HCT116 (cell line): ENCODE measurements around the gene DPP9. TPM values are rescaled to one million over a fixed set of nuclear protein-coding genes. Genes with fewer than 3 reads are reported as not detected.

ENCODE experiments used
- ATAC-seq: fragments of 200-7000 bp; cut with Tn5 transposase; 2 replicates; pipeline ENCODE4 v1.9.1; 2020; ENCODE audit warnings: mild to moderate bottlenecking, moderate library complexity
- BruUV-seq: library from RNA; stranded (reverse); fragments of 400-500 nt; replicated peaks from 2 replicates; lab custom pipeline; 2021; lab: Mats Ljungman, UMichigan
- CTCF ChIA-PET: fragments of 300-600 bp; sonication (Branson Sonifier 250); formaldehyde crosslinking; loops from one replicate; lab custom pipeline; 2021; ENCODE audit warnings: antibody characterized with exemption; lab: Charles Lee
- POLR2A ChIA-PET: fragments of 300-600, 350-600 bp; sonication (Branson Sonifier 250); formaldehyde crosslinking; loops from one replicate; lab custom pipeline; 2021; ENCODE audit warnings: antibody characterized with exemption; lab: Charles Lee
- RAD21 ChIA-PET, 2 experiments: fragments of 300-600 bp; sonication (Branson Sonifier 250); formaldehyde crosslinking; loops; one replicate each; lab custom pipeline; 2023; ENCODE audit warnings: low total read pairs in 2 of 2; ENCODE audit not compliant: uncharacterized antibody in 2 of 2, unreplicated experiment in 2 of 2, low non-redundant PET in 1 of 2; lab: Charles Lee
- DNase-seq: peaks from one replicate; pipeline ENCODE4 v3.0.0-alpha.2; 2010; ENCODE audit warnings: low read depth, low spot score
- H2AFZ ChIP-seq: fragments of 200-600 bp; shearing (Covaris generic), sonication (generic); 2 replicates; pipeline ENCODE4 v1.6.1; 2017; ENCODE audit warnings: low read depth, mixed run types, mixed read lengths, antibody characterized with exemption, low read length; ENCODE audit not compliant: poor library complexity, severe bottlenecking
- H3K27ac ChIP-seq: 2 replicates; pipeline ENCODE4 v1.5.1; 2012; ENCODE audit warnings: low read depth, low read length
- H3K27me3 ChIP-seq: fragments of 200-600 bp; sonication (generic); 2 replicates; pipeline ENCODE4 v1.6.1; 2016; ENCODE audit warnings: mixed run types, low read length, mixed read lengths; ENCODE audit not compliant: insufficient read depth
- H3K36me3 ChIP-seq, 2 experiments: fragments of 200-500 bp in 1 of 2; fragments of 200-600 bp in 1 of 2; sonication (Bioruptor generic) in 1 of 2; sonication (generic) in 1 of 2; 2 replicates each; pipeline versions ENCODE4 v1.5.1 to v1.6.1; 2014 to 2016; ENCODE audit warnings: low read length in 2 of 2, inconsistent platforms in 1 of 2, mixed read lengths in 1 of 2, mixed run types in 1 of 2; ENCODE audit not compliant: insufficient read depth in 2 of 2, control insufficient read depth in 1 of 2
- H3K4me1 ChIP-seq, 2 experiments: fragments of 200-600 bp in 1 of 2; sonication (generic) in 1 of 2; 2 replicates each; pipeline versions ENCODE4 v1.5.1 to v1.6.1; 2012 to 2017; ENCODE audit warnings: low read length in 2 of 2, inconsistent platforms in 1 of 2, mild to moderate bottlenecking in 1 of 2, mixed read lengths in 1 of 2, mixed run types in 1 of 2, moderate library complexity in 1 of 2; ENCODE audit not compliant: insufficient read depth in 2 of 2, control insufficient read depth in 1 of 2
- H3K4me2 ChIP-seq: fragments of 200-600 bp; sonication (generic); 2 replicates; pipeline ENCODE4 v1.6.1; 2017; ENCODE audit warnings: mixed run types, low read length, mixed read lengths
- H3K4me3 ChIP-seq, 2 experiments: fragments of 200-600 bp in 1 of 2; sonication (generic) in 1 of 2; replicated peaks in 1 of 2; 2 replicates each; pipeline ENCODE4 v1.5.1; 2011 to 2016; ENCODE audit warnings: low read length in 2 of 2, control low read depth in 1 of 2, low read depth in 1 of 2, mild to moderate bottlenecking in 1 of 2, mixed read lengths in 1 of 2, mixed run types in 1 of 2
- H3K79me2 ChIP-seq: fragments of 200-600 bp; sonication (generic); 2 replicates; pipeline ENCODE4 v1.6.1; 2017; ENCODE audit warnings: mild to moderate bottlenecking, mixed run types, low read length, moderate library complexity, mixed read lengths; ENCODE audit not compliant: insufficient read depth
- H3K9ac ChIP-seq: fragments of 200-600 bp; sonication (generic); 2 replicates; pipeline ENCODE4 v1.6.1; 2016; ENCODE audit warnings: low read length, mixed read lengths
- H3K9me2 ChIP-seq: fragments of 200-600 bp; sonication (generic), shearing (Covaris generic); 2 replicates; pipeline ENCODE4 v1.6.1; 2017; ENCODE audit warnings: mixed run types, mild to moderate bottlenecking, moderate library complexity; ENCODE audit not compliant: insufficient read depth
- H3K9me3 ChIP-seq, 2 experiments: fragments of 200-500 bp in 1 of 2; fragments of 200-600 bp in 1 of 2; sonication (Bioruptor generic) in 1 of 2; sonication (generic) in 1 of 2; 2 replicates each; pipeline ENCODE4 v1.6.1; 2014 to 2017; ENCODE audit warnings: low read length in 2 of 2, mixed read lengths in 2 of 2, inconsistent platforms in 1 of 2, low read depth in 1 of 2, mild to moderate bottlenecking in 1 of 2, mixed run types in 1 of 2, moderate library complexity in 1 of 2; ENCODE audit not compliant: control insufficient read depth in 1 of 2, insufficient read depth in 1 of 2
- H4K20me1 ChIP-seq: fragments of 200-600 bp; sonication (generic), shearing (Covaris generic); 2 replicates; pipeline ENCODE4 v1.6.1; 2017; ENCODE audit warnings: mixed run types, mild to moderate bottlenecking, moderate library complexity; ENCODE audit not compliant: insufficient read depth
- ATF3 ChIP-seq: IDR thresholded peaks from 2 replicates; pipeline ENCODE4 v1.6.1; 2012
- TCF7L2 ChIP-seq: IDR thresholded peaks from 2 replicates; pipeline ENCODE4 v1.7.0; 2011; ENCODE audit warnings: borderline replicate concordance, inconsistent platforms; ENCODE audit not compliant: insufficient read depth, insufficient read length; ENCODE audit errors: extremely low read depth
- YY1 ChIP-seq: IDR thresholded peaks from 2 replicates; pipeline ENCODE4 v1.6.1; 2011; ENCODE audit warnings: low read length, low read depth, moderate library complexity, mild to moderate bottlenecking; ENCODE audit not compliant: insufficient replicate concordance; ENCODE audit errors: extremely low read depth
- ZNF274 ChIP-seq: fragments of 200-500 bp; sonication (Bioruptor generic); IDR thresholded peaks from 2 replicates; pipeline ENCODE4 v1.6.1; 2014; ENCODE audit warnings: mild to moderate bottlenecking, low read depth, low read length, inconsistent platforms
- intact Hi-C: fragments of 100-400 bp; cut with micrococcal nuclease; formaldehyde crosslinking; loops from 2 replicates; pipeline ENCODE4 v1.10.0; 2022
- total RNA-seq: library from RNA; stranded (reverse); gene quantifications from one replicate; pipeline ENCODE4 v1.2.1, GENCODE V29; 2021; ENCODE audit not compliant: unreplicated experiment

The DPP9 gene
- total RNA-seq, 1 experiment from 2014 or later: 67.6 TPM

- H4K20me1 ChIP-seq: no peaks in the 10 kb centered on the region
- no TSS peak for BruUV-seq
- H3K36me3 ChIP-seq: peaks cover 5 to 10% of the 10 kb centered on the region in 2 experiments; a peak in 3 of 4 replicates
- H3K27me3 ChIP-seq: no peaks in the 10 kb centered on the region
- ChIA-PET RAD21 (no interaction called here), POLR2A (no interaction called here), CTCF (no interaction called here)
- H2AFZ ChIP-seq: no peak overlapping the region
- peaks cover 10% of the 10 kb centered on the region; the same call in 1 of the 2 replicates for H3K79me2 ChIP-seq
- no peak overlapping the region for H3K9ac ChIP-seq
- DNase-seq (no peak), ATAC-seq (no peak)
- no peak for TF ChIP-seq TCF7L2
- no peak for TF ChIP-seq YY1
- no peak for TF ChIP-seq ZNF274
- no peaks in the 10 kb centered on the region for H3K4me1 ChIP-seq
- H3K9me3 ChIP-seq: no peaks in the 10 kb centered on the region
- intact Hi-C loops: no loop called here
- H3K4me2 ChIP-seq: no peak overlapping the region
- no peaks in the 10 kb centered on the region for H3K9me2 ChIP-seq
- no peak overlapping the region for H3K4me3 ChIP-seq
- H3K27ac ChIP-seq: no peak overlapping the region
Measured at GRCh38 chr19:4652075-4652474, 71.6 kb downstream of the DPP9 start.

- no peaks in the 10 kb centered on the region for H3K9me3 ChIP-seq
- no peak overlapping the region for H3K9ac ChIP-seq
- no peaks in the 10 kb centered on the region for H3K4me1 ChIP-seq
- ChIA-PET CTCF (interaction anchor here (0.9 kb wide), 1 partner anchor 14 kb away, joined by 5 read pairs; no protein-coding TSS in a partner anchor), POLR2A (no interaction called here), RAD21 (no interaction called here)
- H3K36me3 ChIP-seq: peaks cover 2 to 10% of the 10 kb centered on the region in 2 experiments; a peak in 2 of 4 replicates
- no peaks in the 10 kb centered on the region for H4K20me1 ChIP-seq
- BruUV-seq: no TSS peak
- no peaks in the 10 kb centered on the region for H3K27me3 ChIP-seq
- DNase-seq (no peak), ATAC-seq (no peak)
- no peak for TF ChIP-seq ATF3
- no peaks in the 10 kb centered on the region for H3K9me2 ChIP-seq
- H2AFZ ChIP-seq: no peak overlapping the region
- no peak overlapping the region for H3K4me3 ChIP-seq
- no peak overlapping the region for H3K27ac ChIP-seq
- intact Hi-C loops: no loop called here
- H3K4me2 ChIP-seq: no peak overlapping the region
- peaks cover 10% of the 10 kb centered on the region; the same call in 1 of the 2 replicates for H3K79me2 ChIP-seq
Measured at GRCh38 chr19:4650159-4650558, 73.5 kb downstream of the DPP9 start.
